HEK293T (cell line): ENCODE measurements around the gene CIROP.

Experiments
- BHLHE40 ChIP-seq: fragments of 450-650 bp; IDR thresholded peaks from 2 replicates; pipeline ENCODE4 v1.6.1; 2016; ENCODE audit warnings: mild to moderate bottlenecking, moderate library complexity, borderline replicate concordance
- FOXA1 ChIP-seq: fragments of 450-650 bp; IDR thresholded peaks from 2 replicates; pipeline ENCODE4 v1.6.1; 2016; ENCODE audit warnings: mild to moderate bottlenecking
- FOXK2 ChIP-seq: fragments of 450-650 bp; IDR thresholded peaks from 2 replicates; pipeline ENCODE4 v1.6.1; 2016; ENCODE audit warnings: mild to moderate bottlenecking
- FOXM1 ChIP-seq: fragments of 450-650 bp; IDR thresholded peaks from 2 replicates; pipeline ENCODE4 v1.6.1; 2017; ENCODE audit warnings: mild to moderate bottlenecking, borderline replicate concordance
- HDGF ChIP-seq: fragments of 450-650 bp; IDR thresholded peaks from 2 replicates; pipeline ENCODE4 v1.6.1; 2017; ENCODE audit warnings: antibody characterized with exemption, borderline replicate concordance
- L3MBTL2 ChIP-seq: fragments of 450-650 bp; conservative IDR thresholded peaks from 2 replicates; pipeline ENCODE4 v1.6.1; 2016; ENCODE audit warnings: mild to moderate bottlenecking
- LEF1 ChIP-seq: fragments of 450-650 bp; IDR thresholded peaks from 2 replicates; pipeline ENCODE4 v1.6.1; 2017; ENCODE audit warnings: mild to moderate bottlenecking, borderline replicate concordance
- NFRKB ChIP-seq: fragments of 450-650 bp; IDR thresholded peaks from 2 replicates; pipeline ENCODE4 v1.6.1; 2016; ENCODE audit warnings: mild to moderate bottlenecking, moderate library complexity
- SP1 ChIP-seq: fragments of 450-650 bp; IDR thresholded peaks from 2 replicates; pipeline ENCODE4 v1.6.1; 2017
- SUZ12 ChIP-seq: fragments of 450-650 bp; IDR thresholded peaks from 2 replicates; pipeline ENCODE4 v1.6.1; 2016; ENCODE audit warnings: mild to moderate bottlenecking
- ZNF384 ChIP-seq: fragments of 450-650 bp; IDR thresholded peaks from 2 replicates; pipeline ENCODE4 v1.6.1; 2016
- TF ChIP-seq, protein P1 (sequence below): fragments of 450-650 bp; IDR thresholded peaks from 2 replicates; pipeline ENCODE4 v1.6.1; 2016

DNA sequence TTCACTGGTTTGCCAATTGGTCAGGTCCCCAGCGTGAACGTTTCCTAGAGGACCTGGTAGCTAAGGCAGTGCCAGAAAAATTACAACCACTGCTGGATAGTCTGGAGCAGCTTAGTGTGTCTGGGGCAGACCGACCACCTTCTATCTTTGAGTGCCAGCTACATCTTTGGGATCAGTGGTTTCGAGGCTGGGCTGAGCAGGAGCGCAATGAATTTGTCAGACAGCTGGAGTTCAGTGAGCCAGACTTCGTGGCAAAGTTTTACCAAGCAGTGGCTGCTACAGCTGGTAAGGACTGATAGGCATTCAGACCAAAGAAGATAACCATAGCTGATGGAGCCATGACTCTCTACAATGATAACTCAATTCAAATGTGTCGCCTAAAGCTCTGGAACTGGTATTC is 7.0 kb downstream of the CIROP start:
- TF ChIP-seq, protein P1, sequence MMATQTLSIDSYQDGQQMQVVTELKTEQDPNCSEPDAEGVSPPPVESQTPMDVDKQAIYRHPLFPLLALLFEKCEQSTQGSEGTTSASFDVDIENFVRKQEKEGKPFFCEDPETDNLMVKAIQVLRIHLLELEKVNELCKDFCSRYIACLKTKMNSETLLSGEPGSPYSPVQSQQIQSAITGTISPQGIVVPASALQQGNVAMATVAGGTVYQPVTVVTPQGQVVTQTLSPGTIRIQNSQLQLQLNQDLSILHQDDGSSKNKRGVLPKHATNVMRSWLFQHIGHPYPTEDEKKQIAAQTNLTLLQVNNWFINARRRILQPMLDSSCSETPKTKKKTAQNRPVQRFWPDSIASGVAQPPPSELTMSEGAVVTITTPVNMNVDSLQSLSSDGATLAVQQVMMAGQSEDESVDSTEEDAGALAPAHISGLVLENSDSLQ = no peak
- no peak for TF ChIP-seq HDGF
- no peak for TF ChIP-seq FOXK2
- TF ChIP-seq BHLHE40 = no peak
- no peak for TF ChIP-seq SP1
- TF ChIP-seq L3MBTL2 = no peak
- no peak for TF ChIP-seq FOXA1
- TF ChIP-seq NFRKB = no peak
- no peak for TF ChIP-seq ZNF384
- no peak for TF ChIP-seq LEF1
- TF ChIP-seq SUZ12 = no peak
- TF ChIP-seq FOXM1 = no peak
